Loucy (cell line): ENCODE measurements around the gene PROSER2.
A peak's percentile ranks its signal among the peaks of the same experiment; 100 is the strongest.

ENCODE experiments used
- H2AFZ ChIP-seq: fragments of 200-600 bp; sonication (generic); 2 replicates; pipeline ENCODE4 v1.6.0; 2016; ENCODE audit warnings: antibody characterized with exemption, mild to moderate bottlenecking, low read length, moderate library complexity
- H3F3A ChIP-seq: fragments of 200-600 bp; 2 replicates; pipeline ENCODE4 v1.6.0; 2016; ENCODE audit warnings: antibody characterized with exemption, low read depth, mild to moderate bottlenecking
- H3K27me3 ChIP-seq: fragments of 200-600 bp; sonication (generic); 2 replicates; pipeline ENCODE4 v1.6.1; 2014; ENCODE audit warnings: low read length, mild to moderate bottlenecking; ENCODE audit not compliant: insufficient read depth, poor library complexity, severe bottlenecking
- H3K36me3 ChIP-seq: fragments of 200-600 bp; sonication (generic); 2 replicates; pipeline ENCODE4 v1.6.1; 2016; ENCODE audit warnings: low read length; ENCODE audit not compliant: insufficient read depth
- H3K4me1 ChIP-seq: fragments of 200-600 bp; sonication (generic); 2 replicates; pipeline ENCODE4 v1.5.1; 2014; ENCODE audit warnings: low read length, mild to moderate bottlenecking; ENCODE audit not compliant: insufficient read depth, poor library complexity, severe bottlenecking
- H3K4me2 ChIP-seq: fragments of 200-600 bp; sonication (generic); 2 replicates; pipeline ENCODE4 v1.6.0; 2014; ENCODE audit warnings: antibody characterized with exemption, low read length, low read depth, mild to moderate bottlenecking; ENCODE audit not compliant: poor library complexity, severe bottlenecking
- H3K4me3 ChIP-seq: fragments of 200-600 bp; sonication (generic); 2 replicates; pipeline ENCODE4 v1.5.1; 2014; ENCODE audit warnings: low read length, mild to moderate bottlenecking, mixed read lengths; ENCODE audit not compliant: poor library complexity, severe bottlenecking
- H3K79me2 ChIP-seq: fragments of 200-600 bp; sonication (generic); 2 replicates; pipeline ENCODE4 v1.6.1; 2014; ENCODE audit warnings: low read length; ENCODE audit not compliant: insufficient read depth
- H3K9ac ChIP-seq: fragments of 200-600 bp; sonication (generic); 2 replicates; pipeline ENCODE4 v1.6.0; 2014; ENCODE audit warnings: mild to moderate bottlenecking, low read depth, low read length, moderate library complexity; ENCODE audit not compliant: poor library complexity, severe bottlenecking
- H3K9me2 ChIP-seq: fragments of 200-600 bp; sonication (generic); replicated peaks from 2 replicates; pipeline ENCODE4 v1.6.1; 2016; ENCODE audit warnings: low read depth, low read length, mixed read lengths
- H3K9me3 ChIP-seq: fragments of 200-600 bp; sonication (generic); 2 replicates; pipeline ENCODE4 v1.6.1; 2014; ENCODE audit warnings: mild to moderate bottlenecking, antibody characterized with exemption, low read length, low read depth; ENCODE audit not compliant: insufficient read depth
- H4K20me1 ChIP-seq: fragments of 200-600 bp; sonication (generic); 2 replicates; pipeline ENCODE4 v1.6.0; 2014; ENCODE audit warnings: antibody characterized with exemption, low read length, mild to moderate bottlenecking; ENCODE audit not compliant: insufficient read depth, poor library complexity, severe bottlenecking
- CTCF ChIP-seq: fragments of 200-600 bp; sonication (generic); conservative IDR thresholded peaks from 2 replicates; pipeline ENCODE4 v1.5.1; 2014; ENCODE audit warnings: mild to moderate bottlenecking, antibody characterized with exemption, low read length
- EZH2phosphoT487 ChIP-seq: fragments of 200-600 bp; IDR thresholded peaks from 2 replicates; pipeline ENCODE4 v1.6.1; 2018; ENCODE audit warnings: antibody characterized with exemption, mild to moderate bottlenecking, moderate library complexity, borderline replicate concordance

Gene PROSER2

GRCh38 chr10:11776080-11776479 is 47.1 kb upstream of the PROSER2 start:
- H3K36me3 ChIP-seq: no peaks in the 10 kb centered on the region
- H3K79me2 ChIP-seq: no peaks in the 10 kb centered on the region
- H4K20me1 ChIP-seq: no peaks in the 10 kb centered on the region
- H3K9ac ChIP-seq: no peak overlapping the region
- no peaks in the 10 kb centered on the region for H3F3A ChIP-seq
- no peak for TF ChIP-seq CTCF
- TF ChIP-seq EZH2phosphoT487: no peak
- H3K27me3 ChIP-seq: no peaks in the 10 kb centered on the region
- no peak overlapping the region for H3K4me2 ChIP-seq
- H3K4me3 ChIP-seq: no peak overlapping the region
- no peaks in the 10 kb centered on the region for H3K4me1 ChIP-seq
- no peaks in the 10 kb centered on the region for H3K9me3 ChIP-seq
- H2AFZ ChIP-seq: no peak overlapping the region
- H3K9me2 ChIP-seq: no peaks in the 10 kb centered on the region

GRCh38 chr10:11781114-11781513 is 42.0 kb upstream of the PROSER2 start:
- Histone ChIP-seq H2AFZ (no peak overlapping the region), H4K20me1 (no peaks in the 10 kb centered on the region), H3K27me3 (no peaks in the 10 kb centered on the region), H3F3A (no peaks in the 10 kb centered on the region), H3K9me2 (no peaks in the 10 kb centered on the region), H3K36me3 (no peaks in the 10 kb centered on the region), H3K9ac (no peak overlapping the region), H3K4me1 (no peaks in the 10 kb centered on the region), H3K79me2 (no peaks in the 10 kb centered on the region), H3K4me2 (no peak overlapping the region), H3K4me3 (no peak overlapping the region), H3K9me3 (no peaks in the 10 kb centered on the region)
- TF ChIP-seq CTCF (no peak), EZH2phosphoT487 (no peak)

GRCh38 chr10:11782793-11783557 is 40.2 kb upstream of the PROSER2 start:
- Histone ChIP-seq H3K4me2 (peak overlapping the region; percentile 15), H3K9me2 (no peaks in the 10 kb centered on the region), H3K79me2 (no peaks in the 10 kb centered on the region), H3F3A (no peaks in the 10 kb centered on the region), H3K4me1 (no peaks in the 10 kb centered on the region), H3K27me3 (no peaks in the 10 kb centered on the region), H2AFZ (peak overlapping the region; percentile 58), H3K9ac (no peak overlapping the region), H3K36me3 (no peaks in the 10 kb centered on the region), H3K4me3 (no peak overlapping the region), H4K20me1 (no peaks in the 10 kb centered on the region), H3K9me3 (no peaks in the 10 kb centered on the region)
- TF ChIP-seq CTCF: peak; percentile 89
- TF ChIP-seq EZH2phosphoT487: no peak
